Stimulated activated CD8-positive, alpha-beta memory T cell treated with anti-CD3 and anti-CD28 coated beads, Interleukin-4, amount 100 ng/mL, for 1 hour (primary cell): Measurements from ENCODE around the gene LTO1.

Source experiments
- DNase-seq, 2 donors: peaks; one replicate each; pipeline ENCODE4 v3.0.0-alpha.2; 2020; ENCODE audit warnings: low read depth in 2 of 2, low spot score in 1 of 2

LTO1 gene

DNA sequence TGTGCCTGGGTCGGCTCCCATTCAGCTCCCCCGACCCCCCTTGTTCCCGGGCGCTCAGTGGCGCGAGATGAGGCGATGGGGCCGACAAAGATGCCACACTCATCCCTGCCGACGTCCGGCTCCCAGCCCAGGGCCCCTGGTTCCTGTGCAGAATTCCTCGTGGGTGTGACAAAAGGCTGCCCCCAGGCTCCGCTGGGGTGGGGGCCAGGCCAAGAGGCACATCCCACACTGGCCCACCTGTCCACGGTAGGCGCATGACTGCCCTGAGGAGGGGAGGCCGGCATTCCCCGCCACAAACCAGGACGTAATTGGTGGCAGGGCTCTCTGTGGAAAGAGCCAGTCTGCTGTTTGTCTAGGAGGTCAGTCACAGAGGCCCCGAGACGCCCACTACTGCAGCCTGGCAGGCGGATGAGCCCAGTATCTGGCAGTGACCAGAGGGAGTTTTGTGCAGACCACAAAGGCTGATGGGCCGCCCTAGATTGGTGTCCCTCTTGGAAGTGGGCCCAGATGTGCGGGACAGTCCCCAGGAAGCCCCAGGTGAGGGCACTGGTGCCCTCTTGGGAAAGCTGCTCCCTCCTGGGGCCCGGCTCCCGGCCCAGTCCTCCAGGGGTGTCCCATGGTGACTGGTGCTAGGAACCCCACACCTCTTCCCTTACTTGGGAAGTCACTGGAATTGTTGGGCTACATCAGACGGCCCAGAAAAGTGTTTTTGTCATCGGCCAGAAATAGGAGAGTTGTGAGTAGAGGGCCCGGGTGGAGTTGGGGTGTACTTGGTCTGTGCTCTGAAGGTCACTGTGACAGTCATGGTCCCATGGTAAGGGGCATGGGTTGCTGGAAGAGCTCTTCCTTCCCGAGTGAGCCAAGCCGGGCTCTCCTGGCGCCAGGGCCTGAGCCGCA is 28.4 kb downstream of the LTO1 start:
- no peak for DNase-seq

DNA sequence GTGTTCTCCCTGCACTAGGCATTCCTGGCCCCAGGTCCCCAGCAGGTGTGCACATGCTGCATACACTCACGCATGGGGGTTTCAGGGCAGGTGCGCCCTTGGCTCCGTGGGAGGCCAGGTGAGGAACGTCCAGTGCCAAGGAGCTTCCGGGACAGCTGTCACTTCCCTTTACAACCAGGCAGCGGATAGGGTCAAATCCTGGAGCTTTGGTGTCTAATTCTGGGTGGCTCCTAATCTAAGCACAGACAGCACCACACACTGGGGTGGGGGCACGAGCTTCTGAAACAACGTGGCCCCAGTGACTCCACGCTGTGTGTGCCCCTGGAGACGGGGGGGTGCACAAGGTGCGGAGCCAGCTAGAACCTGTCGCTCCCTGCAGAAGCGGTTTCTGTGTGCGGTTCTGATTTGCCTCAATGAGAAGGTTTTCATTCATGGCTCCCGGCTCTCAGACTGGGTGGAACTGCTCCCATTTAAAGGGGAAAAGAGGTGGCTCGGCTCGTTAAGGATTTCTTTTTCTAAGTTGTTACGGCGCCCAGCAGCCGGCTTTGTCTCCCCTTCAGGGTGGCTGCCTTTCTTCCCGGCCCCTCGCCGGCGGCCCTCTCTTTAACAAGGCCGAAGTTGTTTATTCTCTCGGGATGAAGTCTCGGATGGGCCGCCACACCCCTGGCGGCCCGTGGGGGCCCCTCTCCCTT is 29.2 kb downstream of the LTO1 start:
- no peak for DNase-seq

DNA sequence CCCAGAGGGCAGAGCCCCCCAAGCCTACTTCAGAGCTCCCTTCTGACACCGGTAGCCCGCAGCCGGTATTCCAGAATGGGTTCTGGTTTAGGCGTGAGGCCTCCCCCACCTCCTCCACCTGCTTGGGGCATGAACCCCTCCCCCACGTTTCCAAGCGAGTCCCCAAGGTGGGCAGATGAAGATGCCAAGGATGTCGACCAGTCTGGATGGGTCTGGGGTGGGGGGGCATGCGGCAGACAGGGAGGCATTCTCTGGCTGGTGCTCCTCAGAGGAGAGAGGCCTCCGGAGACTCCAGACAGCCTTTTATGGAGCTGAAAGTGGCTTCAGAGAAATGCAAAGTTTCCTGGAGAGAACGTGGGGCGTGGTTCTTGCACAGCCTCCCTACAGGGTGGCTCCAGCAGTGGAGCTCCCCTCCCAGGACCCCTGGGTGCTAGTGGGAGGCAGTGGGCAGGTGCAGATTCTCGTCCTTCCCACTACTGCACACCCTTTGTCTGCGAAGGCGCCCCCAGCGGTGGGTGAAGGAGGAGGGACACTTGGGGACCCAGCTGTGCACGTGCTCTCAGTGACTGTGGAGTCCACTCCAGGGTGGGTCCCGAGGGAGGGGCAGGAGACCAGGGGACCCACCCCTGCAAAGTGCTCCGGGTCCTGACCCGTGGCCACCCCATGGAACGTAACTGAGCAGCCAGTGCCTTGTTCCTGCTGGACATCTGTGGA is 30.0 kb downstream of the LTO1 start:
- DNase-seq: no peak

DNA sequence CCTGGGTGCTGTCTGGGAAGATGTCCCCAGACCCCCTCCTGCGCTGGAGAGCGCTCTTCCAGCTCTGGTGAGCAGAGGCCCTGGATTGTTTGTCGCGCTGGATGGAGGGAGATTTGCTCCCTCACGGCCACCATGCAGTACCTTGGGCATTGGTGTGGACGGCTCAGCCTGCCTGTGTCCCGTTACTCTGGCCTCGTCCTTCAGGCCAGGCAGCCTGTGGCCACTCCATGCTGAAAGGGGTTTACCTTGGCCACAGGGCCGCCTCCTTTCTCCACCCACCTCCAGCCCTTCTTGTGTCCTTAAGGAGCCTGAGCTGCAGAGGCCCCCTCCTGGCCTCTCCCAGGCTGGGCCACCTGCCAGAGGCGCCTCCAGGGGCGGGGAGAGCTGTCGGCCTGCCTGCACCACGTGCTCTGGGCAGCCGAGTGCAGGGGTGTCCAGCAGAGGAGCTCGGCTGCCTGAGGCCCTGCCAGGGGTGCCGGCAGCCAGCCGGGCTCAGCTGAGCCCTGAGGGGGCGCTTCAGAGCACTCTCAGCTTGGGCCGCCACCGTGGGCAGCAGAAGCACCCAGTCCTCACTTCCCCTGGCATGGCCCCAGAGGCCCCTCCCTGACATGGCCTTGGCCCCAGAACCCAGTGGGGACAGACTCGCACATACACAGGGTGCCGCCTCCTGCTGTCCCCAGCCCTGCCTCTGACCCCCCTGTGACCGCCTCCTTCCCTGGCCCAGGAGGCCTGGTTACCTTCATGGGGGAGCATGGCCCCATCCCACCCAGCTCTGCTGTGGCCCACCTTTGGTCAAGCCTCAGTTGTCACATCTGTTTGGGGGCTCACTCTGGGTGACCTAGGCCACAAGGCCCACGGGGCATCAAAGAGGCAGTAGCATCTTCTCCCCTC is 30.8 kb downstream of the LTO1 start:
- DNase-seq: no peak

DNA sequence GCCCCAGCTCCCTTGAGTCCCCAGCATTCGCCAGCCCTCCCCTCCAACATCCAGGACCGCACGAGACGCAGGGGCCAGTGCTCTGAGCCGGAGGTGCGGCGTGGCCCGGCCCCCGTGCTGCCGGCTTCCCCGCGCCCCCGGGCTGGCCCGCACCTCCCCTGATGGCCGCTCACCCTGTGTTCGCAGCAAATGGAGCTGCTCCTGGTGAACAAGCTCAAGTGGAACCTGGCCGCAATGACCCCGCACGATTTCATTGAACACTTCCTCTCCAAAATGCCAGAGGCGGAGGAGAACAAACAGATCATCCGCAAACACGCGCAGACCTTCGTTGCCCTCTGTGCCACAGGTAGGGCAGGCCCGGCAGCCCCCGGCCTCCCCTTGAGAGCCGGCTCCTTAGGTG is 31.5 kb downstream of the LTO1 start:
- no peak for DNase-seq

DNA sequence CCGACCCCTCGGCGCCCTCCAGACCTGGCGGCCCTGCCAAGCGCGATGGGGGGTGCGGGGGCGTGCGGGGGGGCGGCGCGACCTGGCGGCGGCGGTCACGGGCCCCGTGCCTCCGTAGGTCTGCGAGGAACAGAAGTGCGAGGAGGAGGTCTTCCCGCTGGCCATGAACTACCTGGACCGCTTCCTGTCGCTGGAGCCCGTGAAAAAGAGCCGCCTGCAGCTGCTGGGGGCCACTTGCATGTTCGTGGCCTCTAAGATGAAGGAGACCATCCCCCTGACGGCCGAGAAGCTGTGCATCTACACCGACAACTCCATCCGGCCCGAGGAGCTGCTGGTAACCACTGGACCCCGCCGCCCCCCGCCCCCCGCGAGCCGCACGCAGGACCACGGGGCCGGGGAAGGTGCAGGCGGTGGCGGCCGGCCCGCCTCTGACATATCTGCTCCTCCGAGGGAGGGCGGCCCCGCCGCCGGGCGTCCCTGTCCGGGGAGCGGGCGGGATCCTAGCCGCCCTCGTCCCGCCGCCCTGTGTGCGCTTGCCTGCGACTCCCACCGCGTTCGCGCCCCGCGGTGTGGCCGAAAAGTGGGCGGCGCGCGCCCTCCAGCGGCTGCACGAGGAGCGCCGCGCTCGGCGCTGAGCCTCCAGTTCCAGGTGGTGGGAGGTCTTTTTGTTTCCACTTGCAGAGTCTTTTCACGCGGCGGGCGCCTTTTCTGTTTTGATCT is 32.1 kb downstream of the LTO1 start:
- DNase-seq: peak; percentile 44 to 58

DNA sequence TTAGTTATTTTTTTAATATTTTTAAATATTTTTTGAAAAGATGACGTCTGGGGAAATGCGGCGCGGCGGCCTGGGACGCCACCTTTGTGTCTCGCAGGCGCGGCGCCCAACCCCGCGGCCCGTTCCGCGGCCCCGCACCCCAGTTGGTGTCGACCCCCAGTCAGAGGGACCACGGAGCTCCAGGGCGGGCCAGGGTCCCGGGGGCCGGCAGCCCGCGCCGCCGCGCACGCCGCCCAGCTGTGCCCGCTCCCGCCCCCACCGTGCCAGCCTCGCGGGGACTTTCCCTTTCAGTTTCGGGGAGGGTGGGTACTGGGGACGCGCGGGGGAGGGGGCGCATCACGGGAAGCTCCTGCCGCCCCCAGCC is 32.6 kb downstream of the LTO1 start:
- DNase-seq: no peak

DNA sequence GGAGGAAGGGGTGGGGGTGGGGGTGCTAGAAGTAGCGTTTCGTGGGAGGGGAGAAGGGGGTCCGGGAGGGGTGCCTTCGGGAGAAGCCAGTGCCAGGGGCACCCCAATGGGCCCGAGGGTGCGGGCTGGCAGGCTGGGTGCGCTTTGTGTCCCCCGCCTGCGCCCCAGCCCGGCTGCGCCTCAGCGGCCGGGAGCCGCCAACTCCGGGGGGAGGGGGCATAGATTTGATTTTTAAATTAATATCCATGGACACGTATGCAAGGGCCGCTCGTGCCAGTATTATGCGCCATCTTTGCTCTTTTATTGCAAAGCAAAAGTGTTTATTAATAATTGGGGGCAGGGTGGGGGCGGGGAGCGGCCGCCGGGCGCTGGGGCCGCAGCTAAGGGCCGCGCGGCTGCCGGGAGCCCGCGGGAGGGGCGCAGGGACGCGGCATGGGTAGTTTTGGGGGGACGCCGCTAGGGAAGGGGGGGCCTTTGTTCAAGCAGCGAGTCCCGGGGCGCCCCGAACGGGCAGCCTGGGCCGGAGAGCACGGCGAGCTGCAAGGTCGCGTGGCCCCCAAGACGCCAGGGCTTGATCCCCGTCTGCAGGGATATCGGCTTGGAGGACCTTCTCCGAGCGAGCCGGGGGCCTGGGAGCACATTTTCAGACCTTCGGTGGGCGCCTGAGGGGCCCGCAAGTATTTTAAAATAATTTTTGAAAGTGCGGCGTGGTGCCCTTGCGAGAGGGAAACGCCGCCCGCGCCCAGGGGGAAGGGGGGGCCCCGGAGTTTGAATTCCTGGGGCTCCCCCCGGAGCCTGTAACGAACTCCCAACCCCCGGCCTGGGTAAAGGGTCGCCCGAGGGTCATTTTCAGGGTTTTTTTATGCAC is 33.2 kb downstream of the LTO1 start:
- no peak for DNase-seq

DNA sequence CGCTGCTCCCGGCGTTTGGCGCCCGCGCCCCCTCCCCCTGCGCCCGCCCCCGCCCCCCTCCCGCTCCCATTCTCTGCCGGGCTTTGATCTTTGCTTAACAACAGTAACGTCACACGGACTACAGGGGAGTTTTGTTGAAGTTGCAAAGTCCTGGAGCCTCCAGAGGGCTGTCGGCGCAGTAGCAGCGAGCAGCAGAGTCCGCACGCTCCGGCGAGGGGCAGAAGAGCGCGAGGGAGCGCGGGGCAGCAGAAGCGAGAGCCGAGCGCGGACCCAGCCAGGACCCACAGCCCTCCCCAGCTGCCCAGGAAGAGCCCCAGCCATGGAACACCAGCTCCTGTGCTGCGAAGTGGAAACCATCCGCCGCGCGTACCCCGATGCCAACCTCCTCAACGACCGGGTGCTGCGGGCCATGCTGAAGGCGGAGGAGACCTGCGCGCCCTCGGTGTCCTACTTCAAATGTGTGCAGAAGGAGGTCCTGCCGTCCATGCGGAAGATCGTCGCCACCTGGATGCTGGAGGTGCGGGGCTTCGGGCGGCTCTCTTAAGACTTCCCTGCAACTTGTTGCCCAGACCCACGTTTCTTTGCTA is 34.1 kb downstream of the LTO1 start, which contains the start of gene CCND1:
TSS of gene CCND1 (plus strand) at position 162 of the 587 bp plus-strand sequence. CDS start at position 320, 158 bp downstream.
- no peak for DNase-seq

DNA sequence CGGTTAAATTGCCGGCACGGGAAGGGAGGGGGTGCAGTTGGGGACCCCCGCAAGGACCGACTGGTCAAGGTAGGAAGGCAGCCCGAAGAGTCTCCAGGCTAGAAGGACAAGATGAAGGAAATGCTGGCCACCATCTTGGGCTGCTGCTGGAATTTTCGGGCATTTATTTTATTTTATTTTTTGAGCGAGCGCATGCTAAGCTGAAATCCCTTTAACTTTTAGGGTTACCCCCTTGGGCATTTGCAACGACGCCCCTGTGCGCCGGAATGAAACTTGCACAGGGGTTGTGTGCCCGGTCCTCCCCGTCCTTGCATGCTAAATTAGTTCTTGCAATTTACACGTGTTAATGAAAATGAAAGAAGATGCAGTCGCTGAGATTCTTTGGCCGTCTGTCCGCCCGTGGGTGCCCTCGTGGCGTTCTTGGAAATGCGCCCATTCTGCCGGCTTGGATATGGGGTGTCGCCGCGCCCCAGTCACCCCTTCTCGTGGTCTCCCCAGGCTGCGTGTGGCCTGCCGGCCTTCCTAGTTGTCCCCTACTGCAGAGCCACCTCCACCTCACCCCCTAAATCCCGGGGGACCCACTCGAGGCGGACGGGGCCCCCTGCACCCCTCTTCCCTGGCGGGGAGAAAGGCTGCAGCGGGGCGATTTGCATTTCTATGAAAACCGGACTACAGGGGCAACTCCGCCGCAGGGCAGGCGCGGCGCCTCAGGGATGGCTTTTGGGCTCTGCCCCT is 34.7 kb downstream of the LTO1 start:
- no peak for DNase-seq

DNA sequence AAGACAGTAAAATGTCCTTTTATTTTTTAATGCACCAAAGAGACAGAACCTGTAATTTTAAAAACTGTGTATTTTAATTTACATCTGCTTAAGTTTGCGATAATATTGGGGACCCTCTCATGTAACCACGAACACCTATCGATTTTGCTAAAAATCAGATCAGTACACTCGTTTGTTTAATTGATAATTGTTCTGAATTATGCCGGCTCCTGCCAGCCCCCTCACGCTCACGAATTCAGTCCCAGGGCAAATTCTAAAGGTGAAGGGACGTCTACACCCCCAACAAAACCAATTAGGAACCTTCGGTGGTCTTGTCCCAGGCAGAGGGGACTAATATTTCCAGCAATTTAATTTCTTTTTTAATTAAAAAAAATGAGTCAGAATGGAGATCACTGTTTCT is 35.3 kb downstream of the LTO1 start:
- no peak for DNase-seq

DNA sequence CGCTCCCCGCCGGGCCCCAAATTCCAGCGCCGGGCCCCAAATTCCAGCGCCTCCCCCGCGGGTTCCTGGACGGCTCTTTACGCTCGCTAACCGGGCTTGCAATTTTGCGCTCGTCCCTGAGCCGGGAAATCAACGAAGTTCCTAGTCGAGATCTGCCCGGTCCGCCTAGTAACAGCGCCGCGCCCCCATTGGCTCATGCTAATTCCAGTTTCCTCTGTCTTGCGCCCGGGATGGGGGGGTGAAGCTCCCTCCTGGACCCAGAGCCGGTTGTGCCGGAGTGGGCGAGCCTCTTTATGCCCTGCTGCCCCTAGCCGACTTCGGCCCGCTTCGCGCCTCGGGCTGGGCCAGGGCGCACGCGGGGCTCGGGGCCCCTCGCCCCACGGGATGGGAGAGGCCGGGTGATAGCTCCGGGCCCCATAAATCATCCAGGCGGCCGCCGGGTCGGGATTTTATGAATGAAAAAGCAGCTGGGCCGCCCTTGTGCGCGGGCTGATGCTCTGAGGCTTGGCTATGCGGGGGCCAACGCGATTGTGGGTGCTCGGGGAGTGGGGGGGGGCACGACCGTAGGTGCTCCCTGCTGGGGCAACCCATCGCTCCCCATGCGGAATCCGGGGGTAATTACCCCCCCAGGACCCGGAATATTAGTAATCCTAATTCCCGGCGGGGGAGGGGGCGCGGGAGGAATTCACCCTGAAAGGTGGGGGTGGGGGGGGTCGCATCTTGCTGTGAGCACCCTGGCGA is 36.0 kb downstream of the LTO1 start:
- DNase-seq: no peak

DNA sequence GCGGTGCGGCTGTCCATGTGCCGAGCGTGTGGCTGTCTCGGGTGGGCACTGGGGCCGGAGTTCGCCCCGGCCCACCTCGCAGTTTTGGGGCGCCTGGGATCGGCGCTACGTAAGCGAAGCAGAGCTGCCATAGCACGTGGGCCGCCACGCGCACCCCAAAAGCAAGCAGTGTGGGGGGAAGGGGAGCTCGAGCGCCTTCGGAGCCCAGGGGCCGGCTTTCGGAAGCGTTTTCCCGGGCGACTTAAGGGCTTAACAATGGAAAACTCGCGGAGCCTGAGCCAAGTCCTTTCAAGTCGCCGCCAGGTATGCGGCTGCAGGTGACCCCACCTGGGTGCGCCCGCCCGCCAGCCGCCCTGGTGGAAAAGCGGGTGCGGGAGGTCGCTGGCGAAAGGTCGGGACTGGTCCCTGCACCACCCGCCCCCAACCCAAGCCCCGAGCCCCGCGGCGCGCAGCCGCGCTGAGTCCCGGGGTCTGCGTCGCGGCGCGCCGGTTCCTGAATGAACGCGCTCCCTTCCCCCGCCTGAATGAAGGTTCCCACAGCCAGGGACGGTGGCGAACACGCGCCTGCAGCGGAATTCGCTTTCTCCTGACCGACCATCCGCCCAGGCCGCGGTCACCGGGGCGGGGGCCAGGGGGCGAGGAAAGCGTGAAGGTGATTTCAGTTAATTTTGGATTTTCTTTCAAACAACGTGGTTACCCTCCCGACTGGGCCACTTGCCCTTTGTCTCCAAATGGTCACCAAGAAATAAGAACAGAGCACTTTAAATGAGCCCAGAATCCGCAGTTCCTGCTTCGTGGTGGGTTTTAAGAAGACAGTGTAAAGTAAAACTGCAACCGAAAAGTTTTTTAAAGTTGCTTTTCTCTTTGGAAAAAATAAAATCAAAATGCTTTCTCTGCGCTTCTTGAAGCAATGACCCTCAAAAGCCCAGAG is 36.9 kb downstream of the LTO1 start:
- DNase-seq: no peak

DNA sequence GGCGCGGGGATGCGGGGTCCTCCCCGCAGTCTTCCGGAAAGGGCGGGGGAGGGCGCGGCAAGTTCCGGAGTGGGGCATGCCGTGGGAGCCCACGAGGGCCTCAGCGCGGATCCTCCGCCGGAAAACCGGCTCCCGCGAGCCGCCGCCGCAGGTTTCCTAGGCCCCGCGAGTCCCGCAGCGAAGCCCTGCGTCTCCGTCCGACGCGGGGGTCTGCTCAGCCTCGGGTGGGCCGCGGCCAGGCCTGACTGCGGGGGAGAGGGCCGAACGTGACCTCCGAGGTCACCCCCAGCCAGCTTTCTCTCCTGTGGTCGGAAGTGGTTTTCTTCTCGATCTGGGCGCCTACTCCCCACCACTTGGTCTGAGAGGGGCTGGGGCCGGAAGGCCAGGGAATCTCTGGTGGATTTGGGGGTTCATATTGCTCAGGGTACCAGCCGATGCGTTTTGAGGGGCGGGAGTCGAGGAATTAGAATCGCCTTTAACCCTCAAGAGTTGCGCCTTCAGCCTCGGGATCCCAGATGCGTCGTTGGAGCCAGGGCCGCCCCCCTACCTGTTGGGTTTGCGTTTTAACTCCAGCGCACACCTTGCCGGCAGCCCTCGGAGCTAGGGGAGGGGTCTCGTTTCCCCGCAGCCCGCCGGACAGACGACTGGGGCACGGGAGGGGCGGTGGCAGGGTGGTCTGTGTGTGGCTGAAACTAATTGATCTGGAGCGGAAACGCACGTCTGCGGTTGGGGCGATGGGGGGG is 37.8 kb downstream of the LTO1 start:
- no peak for DNase-seq

DNA sequence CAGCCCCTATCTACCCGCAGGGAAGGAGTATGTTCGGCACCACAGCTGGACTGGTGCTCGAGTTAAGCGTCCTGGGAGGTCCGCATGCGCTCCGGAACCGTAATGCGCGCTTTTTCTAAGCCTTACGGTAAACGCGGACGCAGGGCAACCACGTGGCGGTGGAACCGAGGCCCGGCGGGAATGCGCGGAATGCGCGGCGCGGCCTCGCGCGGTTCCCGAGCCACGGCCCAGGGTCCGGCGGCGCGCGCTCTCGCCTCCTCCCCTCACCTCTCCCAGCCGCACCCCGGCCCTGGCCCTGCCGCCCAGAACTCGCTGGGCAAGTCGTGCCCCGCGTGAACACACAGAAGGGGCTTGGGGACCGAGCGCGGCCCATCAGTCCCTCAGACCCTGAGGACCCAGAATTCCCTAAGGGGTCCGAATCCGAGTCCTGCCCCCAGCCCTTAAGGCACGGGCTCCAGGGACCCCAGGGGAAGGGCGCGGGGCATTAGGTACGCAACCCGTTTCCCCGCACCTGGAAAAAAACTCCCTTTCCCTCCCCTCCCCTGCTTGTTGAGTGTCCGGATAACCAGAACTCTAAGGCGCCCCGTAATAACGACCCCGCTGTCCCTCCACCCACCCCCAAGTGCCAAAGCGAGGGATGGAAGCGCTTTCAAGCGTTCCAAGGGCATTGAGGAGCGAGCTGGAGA is 38.5 kb downstream of the LTO1 start:
- DNase-seq: no peak
